Breast epithelium (tissue), 3 donors: ENCODE results near the gene PLCB4.

Experiments used
- CTCF ChIP-seq, 3 donors: fragments of 450-650 bp; IDR thresholded peaks; one replicate each; pipeline ENCODE4 v1.5.1; 2016 to 2017; ENCODE audit warnings: antibody characterized with exemption in 3 of 3, mild to moderate bottlenecking in 3 of 3, moderate library complexity in 3 of 3
- POLR2A ChIP-seq: fragments of 450-650 bp; IDR thresholded peaks from one replicate; pipeline ENCODE4 v1.6.1; 2016; ENCODE audit warnings: antibody characterized with exemption, mild to moderate bottlenecking, moderate library complexity
- POLR2AphosphoS5 ChIP-seq, 3 donors: sonication (generic); formaldehyde crosslinking; IDR thresholded peaks; one replicate each; pipeline ENCODE4 v1.6.1; 2017; ENCODE audit warnings: antibody characterized with exemption in 3 of 3

- TF ChIP-seq CTCF (IDR thresholded peaks at IDR 0.05) (no peak), POLR2A (no peak), POLR2AphosphoS5 (IDR thresholded peaks at IDR 0.05) (no peak)
Measured at GRCh38 chr20:9483131-9483530, 414.2 kb downstream of the PLCB4 start.
